KMS-11 (cell line): ENCODE measurements around the gene MTG2.

Experiments
- H2AFZ ChIP-seq: fragments of 200-600 bp; sonication (generic); 2 replicates; pipeline ENCODE4 v1.6.1; 2016; ENCODE audit warnings: antibody characterized with exemption, mixed run types, low read depth
- H3K27ac ChIP-seq: fragments of 200-600 bp; sonication (generic); 2 replicates; pipeline ENCODE4 v1.6.1; 2016; ENCODE audit warnings: mild to moderate bottlenecking, mixed run types
- H3K27me3 ChIP-seq: fragments of 200-600 bp; sonication (generic); 2 replicates; pipeline ENCODE4 v1.6.1; 2017; ENCODE audit warnings: mild to moderate bottlenecking, low read depth, mixed run types, moderate library complexity; ENCODE audit not compliant: insufficient read depth
- H3K36me3 ChIP-seq: fragments of 200-600 bp; sonication (generic); 2 replicates; pipeline ENCODE4 v1.6.1; 2017; ENCODE audit warnings: mild to moderate bottlenecking, mixed run types; ENCODE audit not compliant: insufficient read depth
- H3K4me1 ChIP-seq: fragments of 200-600 bp; sonication (generic); 2 replicates; pipeline ENCODE4 v1.6.1; 2016; ENCODE audit warnings: mild to moderate bottlenecking, low read depth, mixed run types; ENCODE audit not compliant: poor library complexity, severe bottlenecking
- H3K4me2 ChIP-seq: fragments of 200-600 bp; sonication (generic); 2 replicates; pipeline ENCODE4 v1.7.0; 2016; ENCODE audit warnings: mild to moderate bottlenecking, mixed run types
- H3K4me3 ChIP-seq: fragments of 200-600 bp; sonication (generic); IDR thresholded peaks from 2 replicates; pipeline ENCODE4 v1.6.1; 2017; ENCODE audit warnings: low read depth, low read length, mixed read lengths; ENCODE audit not compliant: insufficient read depth
- H3K79me2 ChIP-seq: fragments of 200-600 bp; sonication (generic); 2 replicates; pipeline ENCODE4 v1.6.1; 2016; ENCODE audit warnings: low read depth, mixed run types; ENCODE audit not compliant: insufficient read depth
- H3K9ac ChIP-seq: fragments of 200-600 bp; sonication (generic); 2 replicates; pipeline ENCODE4 v1.6.1; 2016; ENCODE audit warnings: mild to moderate bottlenecking, mixed run types
- H4K20me1 ChIP-seq: fragments of 200-600 bp; sonication (generic); 2 replicates; pipeline ENCODE4 v1.6.1; 2016; ENCODE audit warnings: mild to moderate bottlenecking, mixed run types; ENCODE audit not compliant: insufficient read depth
- CTCF ChIP-seq: fragments of 200-600 bp; sonication (generic); conservative IDR thresholded peaks from 2 replicates; pipeline ENCODE4 v1.6.1; 2017; ENCODE audit warnings: low read depth, mild to moderate bottlenecking, antibody characterized with exemption, low read length, moderate library complexity, mixed read lengths

Gene MTG2

GRCh38 chr20:62177307-62177706 is 5.5 kb upstream of the MTG2 start:
- Histone ChIP-seq H2AFZ (no peak overlapping the region), H3K4me1 (peaks cover 10% of the 10 kb centered on the region), H3K27ac (no peak overlapping the region), H3K9ac (no peak overlapping the region), H3K79me2 (no peaks in the 10 kb centered on the region), H3K4me2 (no peak overlapping the region), H3K27me3 (no peaks in the 10 kb centered on the region), H4K20me1 (no peaks in the 10 kb centered on the region; the same call in 1 of the 2 replicates), H3K36me3 (no peaks in the 10 kb centered on the region), H3K4me3 (no peak overlapping the region)
- no peak for TF ChIP-seq CTCF

- Histone ChIP-seq H2AFZ (no peak overlapping the region), H3K4me3 (no peak overlapping the region), H3K4me1 (peaks cover 10% of the 10 kb centered on the region), H3K79me2 (peaks cover 6% of the 10 kb centered on the region), H4K20me1 (no peaks in the 10 kb centered on the region; the same call in 1 of the 2 replicates), H3K4me2 (no peak overlapping the region), H3K9ac (no peak overlapping the region), H3K27ac (no peak overlapping the region), H3K27me3 (no peaks in the 10 kb centered on the region), H3K36me3 (no peaks in the 10 kb centered on the region)
- TF ChIP-seq CTCF = no peak
Measured at GRCh38 chr20:62178316-62179161, 4.3 kb upstream of the MTG2 start.

- H3K4me1 ChIP-seq = peaks cover 15% of the 10 kb centered on the region
- no peak overlapping the region for H3K27ac ChIP-seq
- TF ChIP-seq CTCF = no peak
- H3K4me2 ChIP-seq = no peak overlapping the region
- peaks cover 11% of the 10 kb centered on the region for H3K79me2 ChIP-seq
- no peaks in the 10 kb centered on the region for H3K27me3 ChIP-seq
- H3K4me3 ChIP-seq = no peak overlapping the region
- no peak overlapping the region for H2AFZ ChIP-seq
- no peaks in the 10 kb centered on the region; the same call in 1 of the 2 replicates for H4K20me1 ChIP-seq
- H3K9ac ChIP-seq = no peak overlapping the region
- H3K36me3 ChIP-seq = no peaks in the 10 kb centered on the region
Measured at GRCh38 chr20:62179162-62179504, 3.7 kb upstream of the MTG2 start.

- no peak overlapping the region for H3K27ac ChIP-seq
Measured at GRCh38 chr20:62181808-62182207, 1.0 kb upstream of the MTG2 start.

More at GRCh38 chr20:62181808-62182207, 1.0 kb upstream of the MTG2 start:
- peaks cover 28% of the 10 kb centered on the region for H3K79me2 ChIP-seq
- H2AFZ ChIP-seq = no peak overlapping the region; the same call in 1 of the 2 replicates
- no peaks in the 10 kb centered on the region for H3K27me3 ChIP-seq
- no peaks in the 10 kb centered on the region for H3K36me3 ChIP-seq
- H3K4me1 ChIP-seq = peaks cover 19% of the 10 kb centered on the region
- H3K9ac ChIP-seq = 0 out of 2 replicates have a peak overlapping the region, but pooled peaks have one; percentile 80
- no peak for TF ChIP-seq CTCF
- H4K20me1 ChIP-seq = no peaks in the 10 kb centered on the region; the same call in 1 of the 2 replicates
- H3K4me3 ChIP-seq = no peak overlapping the region
- H3K4me2 ChIP-seq = peak overlapping the region; percentile 79
